GM18499 (cell line): Measurements from ENCODE around the gene PVRIG.
"Not testable (repeated sequence)": the region's sequence is repeated elsewhere in the genome, so short reads cannot be mapped to it uniquely, and the experiment has no call there.

Experiments
- ATAC-seq: cut with Tn5 transposase; IDR thresholded peaks from one replicate; pipeline ENCODE4 v1.9.1; 2021; ENCODE audit warnings: moderate number of reproducible peaks; ENCODE audit not compliant: insufficient read depth, unreplicated experiment

The PVRIG gene

DNA sequence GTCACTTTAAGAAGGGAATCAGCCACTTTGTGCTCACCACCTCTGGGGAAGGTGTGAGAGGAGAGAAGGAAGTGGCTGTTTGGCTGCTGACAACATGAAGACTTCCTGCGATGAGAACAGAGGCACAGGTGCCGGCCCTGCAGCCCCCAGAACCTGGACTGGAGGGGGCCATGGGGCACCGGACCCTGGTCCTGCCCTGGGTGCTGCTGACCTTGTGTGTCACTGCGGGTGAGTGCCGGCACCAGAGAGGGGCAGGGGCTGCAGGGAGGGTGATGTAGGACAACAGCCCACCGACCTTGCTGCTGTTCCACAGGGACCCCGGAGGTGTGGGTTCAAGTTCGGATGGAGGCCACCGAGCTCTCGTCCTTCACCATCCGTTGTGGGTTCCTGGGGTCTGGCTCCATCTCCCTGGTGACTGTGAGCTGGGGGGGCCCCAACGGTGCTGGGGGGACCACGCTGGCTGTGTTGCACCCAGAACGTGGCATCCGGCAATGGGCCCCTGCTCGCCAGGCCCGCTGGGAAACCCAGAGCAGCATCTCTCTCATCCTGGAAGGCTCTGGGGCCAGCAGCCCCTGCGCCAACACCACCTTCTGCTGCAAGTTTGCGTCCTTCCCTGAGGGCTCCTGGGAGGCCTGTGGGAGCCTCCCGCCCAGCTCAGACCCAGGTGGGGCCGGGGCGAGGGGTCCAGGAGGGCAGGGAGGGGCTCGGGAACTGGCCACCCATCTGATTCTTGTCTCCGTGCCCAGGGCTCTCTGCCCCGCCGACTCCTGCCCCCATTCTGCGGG, at the start of gene PVRIG:
PVRIG (plus strand) TSS at position 149 of the 785 bp plus-strand sequence; CDS start at position 171, 22 bp downstream.
- not testable (repeated sequence) for ATAC-seq

GRCh38 chr7:100170101-100170897, 49.5 kb upstream of the PVRIG start:
- no peak for ATAC-seq

- ATAC-seq: no peak
Measured at GRCh38 chr7:100171087-100171681, 48.6 kb upstream of the PVRIG start.

- ATAC-seq: no peak
Measured at GRCh38 chr7:100171840-100172239, 47.9 kb upstream of the PVRIG start.

DNA sequence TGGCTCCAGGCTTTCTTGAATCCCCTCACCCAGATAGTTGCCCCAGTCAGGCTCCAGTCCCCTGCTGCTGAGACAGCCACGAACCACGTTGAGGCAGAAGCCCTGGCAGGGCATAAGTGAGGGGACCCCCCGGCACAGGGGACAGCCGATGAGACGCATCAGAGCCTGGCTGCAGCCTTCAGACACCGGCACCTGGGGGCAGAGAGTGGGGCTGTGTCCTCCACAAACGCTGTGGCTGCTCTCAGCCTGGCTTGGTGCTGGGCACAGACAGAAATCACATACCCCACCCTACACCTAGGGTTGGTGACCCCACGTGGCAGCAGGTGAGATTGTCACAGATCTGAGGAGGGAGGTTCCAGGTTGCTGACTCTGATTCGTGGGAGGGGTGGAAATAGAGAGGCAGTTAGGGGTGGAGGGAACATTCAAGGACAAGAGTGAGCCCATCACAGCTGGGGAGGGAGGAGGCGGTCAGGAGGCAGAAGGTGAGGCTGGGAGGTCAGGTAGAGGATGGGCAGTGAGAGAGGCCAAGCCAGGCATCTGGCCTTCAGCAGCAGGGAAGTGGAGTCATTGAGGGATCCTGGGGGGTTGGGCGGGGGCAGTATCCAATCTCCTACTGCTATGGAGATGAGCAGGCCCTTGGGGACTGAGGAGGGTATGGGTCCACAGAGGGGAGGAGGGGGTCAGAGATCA, 45.8 kb upstream of the PVRIG start:
- no peak for ATAC-seq

DNA sequence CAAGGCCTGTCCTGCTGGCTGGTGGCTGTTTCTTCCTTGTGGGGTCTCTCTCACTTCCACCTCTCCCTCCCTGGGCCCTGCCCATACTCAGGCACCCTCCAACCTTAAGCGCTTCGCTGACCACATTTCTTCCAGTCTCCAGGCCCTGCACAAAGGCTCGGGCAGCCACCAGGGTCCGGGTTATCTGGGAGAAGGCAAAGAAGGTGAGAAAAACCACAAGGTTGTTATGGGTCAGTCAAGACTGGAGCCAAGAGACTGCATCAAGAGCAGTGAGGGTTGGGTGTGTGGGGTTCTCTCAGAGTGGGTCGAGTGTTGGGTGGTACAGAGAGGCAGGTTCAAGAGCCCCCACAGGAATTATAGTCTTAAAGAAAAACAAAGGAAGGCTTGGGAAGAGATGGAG, 45.2 kb upstream of the PVRIG start:
- ATAC-seq: no peak

DNA sequence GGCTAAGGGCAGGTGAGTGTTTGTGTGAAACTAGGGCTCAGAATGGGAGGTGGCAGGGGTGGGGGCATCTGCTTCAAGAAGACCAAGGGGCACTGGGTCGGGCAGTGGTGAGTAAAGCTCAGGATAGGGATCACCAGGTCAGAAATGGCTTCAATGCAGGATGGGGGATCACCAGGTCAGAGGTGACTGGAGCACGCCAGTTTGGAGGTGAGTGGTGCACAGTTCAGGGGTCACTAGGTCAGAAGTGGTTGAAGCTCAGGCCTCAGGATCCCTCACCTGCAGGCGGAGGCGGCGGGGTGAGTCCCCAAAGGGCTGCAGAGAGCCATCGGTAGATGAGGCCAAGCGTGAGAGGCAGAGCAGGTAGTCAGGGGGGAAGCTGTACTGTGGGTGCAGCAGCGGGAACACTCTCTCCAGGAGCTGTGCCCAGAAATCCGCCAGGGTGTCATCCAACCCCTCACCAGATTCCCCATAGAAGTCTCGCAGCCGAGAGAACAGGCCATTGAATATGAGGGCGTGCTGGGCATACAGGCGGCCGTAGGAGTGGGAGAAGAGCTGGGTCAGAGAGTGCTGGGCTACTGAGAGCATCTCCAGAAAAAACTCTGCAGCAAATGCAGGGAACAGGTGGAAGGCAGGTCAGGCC, 44.3 kb upstream of the PVRIG start:
- ATAC-seq: no peak

GRCh38 chr7:100176096-100177044, 43.4 kb upstream of the PVRIG start:
- ATAC-seq: no peak

DNA sequence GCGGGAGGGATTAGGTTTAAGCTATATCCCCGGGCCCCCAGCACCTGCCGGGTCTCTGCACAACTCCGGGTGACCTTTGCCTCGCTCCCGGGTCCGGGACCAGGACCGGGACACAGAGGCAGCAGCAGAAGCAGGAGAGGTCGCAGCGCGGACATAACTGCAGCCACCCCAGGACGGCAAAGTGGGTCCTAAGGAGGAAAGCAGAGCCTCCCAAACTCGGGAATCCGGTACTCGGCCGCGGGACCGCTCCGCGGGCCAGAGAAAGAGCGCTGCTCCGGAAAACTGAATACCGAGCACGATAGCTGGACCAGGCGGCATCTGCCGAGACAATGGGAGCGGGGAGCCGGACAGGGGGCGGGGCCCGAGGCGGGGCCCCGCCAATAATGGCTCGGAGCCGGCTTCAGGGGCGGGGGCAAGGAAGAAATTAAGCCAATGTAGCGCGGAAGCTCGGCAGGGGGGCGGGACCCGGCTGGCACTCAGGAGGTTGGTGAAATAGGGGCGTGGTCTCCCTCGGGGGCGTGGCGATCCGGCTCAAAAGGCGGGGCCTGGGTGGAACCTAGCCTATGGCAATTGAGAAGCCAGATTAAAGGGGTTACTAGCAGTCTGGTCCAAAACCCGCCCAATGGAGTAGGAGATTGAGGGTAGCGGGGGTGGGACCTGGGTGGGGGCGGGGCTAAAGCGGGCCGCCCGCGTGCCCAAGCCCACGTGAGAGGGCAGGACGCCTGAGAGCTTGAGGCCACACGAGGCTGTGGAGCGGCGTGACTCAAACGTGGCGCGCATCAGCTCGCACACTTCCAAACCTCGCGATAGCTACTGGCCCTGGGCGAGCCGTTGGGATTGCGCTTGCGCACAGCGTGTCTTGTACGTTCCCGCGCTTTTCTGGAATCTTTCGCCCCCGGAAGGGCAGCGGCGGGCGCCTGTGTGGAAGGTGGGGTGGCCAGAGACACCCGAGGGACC, 42.4 kb upstream of the PVRIG start, which contains the start of the genes GPC2 and STAG3:
GPC2 (minus strand) TSS at position 337 of the 957 bp plus-strand sequence; CDS start at position 155, 182 bp downstream.
STAG3 (plus strand) TSS at position 874 of the 957 bp plus-strand sequence. CDS start 2,639 bp downstream, outside the sequence.
- no peak for ATAC-seq

DNA sequence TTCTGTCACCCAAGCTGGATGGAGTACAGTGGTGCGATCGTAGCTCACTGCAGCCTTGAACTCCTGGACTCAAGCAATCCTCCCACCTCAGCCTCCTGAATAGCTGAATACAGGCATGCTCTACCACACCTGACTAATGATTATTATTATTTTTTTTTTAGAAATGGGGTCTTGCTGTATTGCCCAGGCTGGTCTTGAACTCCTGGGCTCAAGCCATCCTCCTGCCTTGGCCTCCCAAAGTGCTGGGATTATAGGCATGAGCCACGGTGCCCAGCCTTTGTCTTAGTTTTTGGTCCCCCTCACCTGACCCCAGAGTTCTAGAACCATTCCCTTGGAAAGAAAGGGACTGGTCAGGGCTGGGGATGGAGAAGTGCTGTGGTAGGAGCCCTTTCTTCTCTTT, 39.7 kb upstream of the PVRIG start:
- not testable (repeated sequence) for ATAC-seq

- ATAC-seq: not testable (repeated sequence)
Measured at GRCh38 chr7:100182616-100183015, 37.1 kb upstream of the PVRIG start.

DNA sequence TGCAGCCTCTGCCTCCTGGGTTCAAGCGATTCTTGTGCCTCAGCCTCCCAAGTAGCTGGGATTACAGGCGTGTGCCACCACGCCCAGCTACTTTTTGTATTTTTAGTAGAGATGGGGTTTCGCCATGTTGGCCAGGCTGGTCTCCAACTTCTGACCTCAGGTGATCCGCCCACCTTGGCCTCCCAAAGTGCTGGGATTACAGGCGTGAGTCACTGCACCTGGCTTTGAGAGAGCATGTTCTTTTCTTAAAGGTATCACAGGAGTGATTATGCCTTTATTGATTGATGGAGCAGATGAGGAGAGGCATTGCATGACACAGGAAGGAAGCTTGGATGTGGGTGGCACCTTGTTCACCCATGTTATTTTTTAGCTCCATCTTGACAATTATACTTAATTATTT, 36.7 kb upstream of the PVRIG start:
- not testable (repeated sequence) for ATAC-seq

GRCh38 chr7:100185726-100186125, 34.0 kb upstream of the PVRIG start:
- ATAC-seq: no peak

- no peak for ATAC-seq
Measured at GRCh38 chr7:100189061-100189460, 30.7 kb upstream of the PVRIG start.

DNA sequence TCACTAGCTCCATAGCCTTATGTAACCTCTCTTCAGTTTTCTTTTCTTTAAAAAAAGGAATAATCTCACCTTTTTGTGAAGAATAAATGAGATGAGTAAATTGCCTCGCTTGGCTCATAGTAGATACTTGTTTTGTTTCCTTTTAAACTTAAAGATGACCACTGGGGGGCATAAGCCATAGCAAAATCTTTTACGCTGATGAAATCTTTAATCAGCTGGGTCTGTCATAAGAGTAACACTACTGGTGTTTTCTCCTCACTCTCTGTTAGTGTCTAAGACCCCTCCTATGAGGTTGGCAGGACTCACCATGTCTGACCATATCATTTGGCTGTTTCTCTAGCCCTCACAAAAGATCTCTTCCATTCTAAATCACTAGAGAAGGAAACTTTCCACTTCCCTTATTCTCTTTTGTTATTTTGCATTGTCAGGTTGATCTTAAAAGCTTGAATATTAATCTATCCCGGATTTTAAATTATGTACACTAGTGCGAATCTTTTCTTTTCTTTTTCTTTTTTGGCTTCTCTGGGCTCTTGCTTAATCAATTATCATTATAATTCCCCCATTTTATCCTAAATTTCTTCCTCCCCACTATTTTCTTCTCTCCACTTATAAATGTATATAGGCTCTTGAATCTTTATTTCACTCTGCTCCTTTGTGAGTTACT, 29.6 kb upstream of the PVRIG start:
- ATAC-seq: no peak

DNA sequence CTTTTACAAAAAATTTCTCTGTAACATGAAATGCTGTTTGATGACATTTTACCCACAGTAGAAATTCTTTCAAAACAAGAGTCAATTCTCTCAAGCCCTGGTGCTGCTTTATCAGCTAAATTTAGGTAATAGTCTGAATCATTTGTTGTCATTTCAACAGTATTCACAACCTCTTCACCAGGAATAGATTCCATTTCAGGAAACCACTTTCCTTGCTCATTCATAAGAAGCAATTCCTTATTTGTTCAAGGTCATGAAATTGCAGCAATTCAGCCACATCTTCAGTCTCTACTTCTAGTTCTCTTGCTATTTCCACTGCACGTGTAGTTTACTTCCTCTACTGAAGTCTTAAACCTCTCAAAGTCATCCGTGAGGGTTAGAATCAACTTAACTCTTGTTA, 28.0 kb upstream of the PVRIG start:
- ATAC-seq: no peak

DNA sequence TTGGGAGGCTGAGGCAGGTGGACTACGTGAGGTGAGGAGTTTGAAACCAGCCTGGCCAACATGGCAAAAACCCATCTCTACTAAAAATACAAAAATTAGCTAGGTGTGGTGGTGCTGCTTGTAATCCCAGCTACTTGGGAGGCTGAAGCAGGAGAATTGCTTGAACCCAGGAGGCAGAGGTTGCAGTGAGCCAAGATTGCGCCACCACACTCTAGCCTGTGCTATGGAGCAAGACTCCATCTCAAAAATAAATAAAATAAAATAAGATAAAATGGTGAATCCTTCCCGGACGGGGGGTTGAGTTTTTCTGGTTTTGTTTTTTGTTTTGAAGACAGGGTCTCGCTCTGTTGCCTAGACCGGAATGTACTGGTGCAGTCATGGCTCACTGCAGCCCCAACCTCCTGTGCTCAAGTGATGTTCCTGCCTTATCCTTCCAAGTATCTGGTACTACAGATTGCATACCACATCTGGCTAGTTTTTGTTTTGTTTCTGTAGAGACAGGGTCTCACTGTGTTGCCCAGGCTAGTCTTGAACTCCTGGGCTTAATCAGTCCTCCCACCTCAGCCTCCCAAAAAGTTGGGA, 27.4 kb upstream of the PVRIG start:
- ATAC-seq: not testable (repeated sequence)
